Activated B cell treated with CpG ODN at 0.5 μM for 24 hours (primary cell): ENCODE results near the gene RPP38. TPM values are rescaled to one million over a fixed set of nuclear protein-coding genes. Genes with fewer than 3 reads are reported as not detected.

Source experiments
- ATAC-seq: fragments of 200-7000 bp; cut with Tn5 transposase; one replicate; pipeline ENCODE4 v1.10.0; 2021; ENCODE audit warnings: low read depth, mild to moderate bottlenecking, moderate library complexity
- CTCF ChIA-PET: fragments of 350-600 bp; sonication (Branson Sonifier 250); formaldehyde crosslinking; loops from one replicate; lab custom pipeline; 2021; ENCODE audit warnings: antibody characterized with exemption; lab: Charles Lee
- POLR2A ChIA-PET: fragments of 350-600 bp; sonication (Branson Sonifier 250); formaldehyde crosslinking; loops from one replicate; lab custom pipeline; 2021; ENCODE audit warnings: antibody characterized with exemption; lab: Charles Lee
- DNase-seq: peaks from one replicate; pipeline ENCODE4 v3.0.0; 2022
- H3K27ac Mint-ChIP-seq: one replicate; pipeline ENCODE4 v1.8.0; 2020; ENCODE audit warnings: mixed read lengths
- H3K27me3 Mint-ChIP-seq: one replicate; pipeline ENCODE4 v1.8.0; 2021; ENCODE audit warnings: mixed read lengths
- H3K36me3 Mint-ChIP-seq: one replicate; pipeline ENCODE4 v1.8.0; 2021; ENCODE audit warnings: low read depth, mixed read lengths
- H3K4me1 Mint-ChIP-seq: one replicate; pipeline ENCODE4 v1.8.0; 2021; ENCODE audit warnings: mixed read lengths
- H3K4me3 Mint-ChIP-seq: one replicate; pipeline ENCODE4 v1.8.0; 2020; ENCODE audit warnings: mild to moderate bottlenecking, mixed read lengths
- H3K9me3 Mint-ChIP-seq: one replicate; pipeline ENCODE4 v1.8.0; 2020; ENCODE audit warnings: mixed read lengths
- CTCF ChIP-seq: fragments of 200-600 bp; IDR thresholded peaks from one replicate; pipeline ENCODE4 v1.8.0; 2022; ENCODE audit warnings: antibody characterized with exemption, mild to moderate bottlenecking
- intact Hi-C: fragments of 100-400 bp; cut with micrococcal nuclease; formaldehyde crosslinking; loops from one replicate; pipeline ENCODE4 v1.15.1; 2024
- total RNA-seq: library from RNA; stranded (reverse); gene quantifications from 2 replicates; pipeline ENCODE4 v1.2.3, GENCODE V29; 2022

The RPP38 gene
- total RNA-seq, 1 donor from 2014 or later = 27.9 TPM

- Mint-ChIP-seq H3K36me3 (peaks cover 4% of the 10 kb centered on the region), H3K9me3 (peaks cover 10% of the 10 kb centered on the region), H3K4me3 (no peak overlapping the region), H3K27ac (no peak overlapping the region), H3K4me1 (no peaks in the 10 kb centered on the region), H3K27me3 (peaks cover 14% of the 10 kb centered on the region)
- POLR2A ChIA-PET = no interaction called here
- TF ChIP-seq CTCF = no peak
- ATAC-seq (no peak), DNase-seq (no peak)
- CTCF ChIA-PET = no interaction called here
- intact Hi-C loops = no loop called here
These were observed 37.2 kb upstream of the RPP38 start for GRCh38 chr10:15059914-15060313.

DNA sequence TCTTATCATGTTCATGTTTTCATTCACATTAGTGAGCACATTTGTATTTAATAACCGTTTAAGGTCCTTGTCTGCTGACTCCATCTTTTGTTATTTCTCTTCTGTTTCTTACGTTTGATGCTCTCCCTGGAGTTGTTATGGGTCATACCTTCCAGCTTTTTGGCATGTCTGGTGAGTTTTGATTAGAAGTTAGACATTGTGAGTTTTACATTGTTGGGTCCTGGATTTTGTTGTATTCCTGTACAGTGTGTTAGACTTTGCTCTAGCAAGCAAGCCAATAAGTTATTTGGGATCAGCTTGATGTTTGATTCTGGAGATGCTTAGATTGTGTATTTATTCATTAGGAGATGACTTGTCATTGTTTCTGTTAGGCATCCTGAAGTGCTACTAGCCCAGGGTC, 36.5 kb upstream of the RPP38 start:
- peaks cover 4% of the 10 kb centered on the region for H3K36me3 Mint-ChIP-seq
- ChIA-PET POLR2A (no interaction called here), CTCF (no interaction called here)
- no peak overlapping the region for H3K4me3 Mint-ChIP-seq
- no peak for TF ChIP-seq CTCF
- peaks cover 13% of the 10 kb centered on the region for H3K9me3 Mint-ChIP-seq
- H3K4me1 Mint-ChIP-seq = no peaks in the 10 kb centered on the region
- peaks cover 17% of the 10 kb centered on the region for H3K27me3 Mint-ChIP-seq
- DNase-seq (no peak), ATAC-seq (no peak)
- H3K27ac Mint-ChIP-seq = no peak overlapping the region
- intact Hi-C loops = no loop called here

DNA sequence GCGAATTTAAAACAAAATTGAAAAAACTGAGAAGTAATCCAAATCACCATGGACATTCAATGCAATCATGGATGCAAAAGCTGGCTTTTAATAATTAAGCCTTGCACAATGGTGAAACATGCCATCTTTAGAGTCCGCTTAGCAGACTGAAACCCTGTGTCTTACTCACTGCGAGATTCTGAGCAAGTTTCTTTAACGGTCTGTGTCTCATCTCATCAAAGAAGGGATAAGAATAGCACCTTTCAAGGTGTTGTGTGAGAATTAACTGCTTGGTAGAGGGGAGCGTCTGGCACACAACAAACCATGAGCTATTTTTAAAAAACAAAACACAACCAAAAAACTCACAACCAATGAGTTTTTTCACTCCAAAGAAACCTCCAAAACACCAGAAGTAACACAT, 30.0 kb upstream of the RPP38 start:
- Mint-ChIP-seq H3K4me3 (no peak overlapping the region), H3K9me3 (peaks cover 3% of the 10 kb centered on the region), H3K4me1 (no peaks in the 10 kb centered on the region), H3K27me3 (peaks cover 14% of the 10 kb centered on the region), H3K36me3 (no peaks in the 10 kb centered on the region), H3K27ac (no peak overlapping the region)
- CTCF ChIA-PET = no interaction called here
- intact Hi-C loops = no loop called here
- no peak for DNase-seq
- no peak for TF ChIP-seq CTCF
- POLR2A ChIA-PET = no interaction called here
- no peak for ATAC-seq

DNA sequence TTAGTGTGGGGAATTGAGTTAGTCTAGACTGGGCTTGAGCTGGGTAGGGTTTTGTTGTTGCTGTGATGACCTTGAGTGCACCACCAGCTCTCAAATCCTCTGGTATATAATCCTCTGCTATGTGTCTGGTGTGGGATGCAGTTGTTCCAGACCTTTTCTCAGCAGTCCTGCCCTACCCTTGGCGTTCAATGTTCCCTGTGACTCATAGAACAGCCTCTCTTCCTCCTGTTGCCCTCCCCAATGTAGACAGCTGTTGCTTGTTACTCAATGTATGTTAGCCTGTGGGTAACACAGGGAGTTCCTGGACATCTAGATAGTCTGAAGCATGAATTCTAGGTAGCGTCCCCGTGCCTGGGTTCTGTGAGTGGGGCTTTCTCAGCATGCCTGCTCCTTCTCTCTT, 28.4 kb upstream of the RPP38 start:
- intact Hi-C loops = no loop called here
- TF ChIP-seq CTCF = no peak
- ChIA-PET CTCF (no interaction called here), POLR2A (no interaction called here)
- ATAC-seq (no peak), DNase-seq (no peak)
- Mint-ChIP-seq H3K4me1 (no peaks in the 10 kb centered on the region), H3K27ac (no peak overlapping the region), H3K4me3 (no peak overlapping the region), H3K36me3 (no peaks in the 10 kb centered on the region), H3K9me3 (peaks cover 3% of the 10 kb centered on the region), H3K27me3 (peaks cover 14% of the 10 kb centered on the region)

GRCh38 chr10:15069230-15069629, 27.9 kb upstream of the RPP38 start:
- H3K27ac Mint-ChIP-seq = no peak overlapping the region
- H3K4me3 Mint-ChIP-seq = no peak overlapping the region
- POLR2A ChIA-PET = no interaction called here
- DNase-seq = no peak
- CTCF ChIA-PET = no interaction called here
- peaks cover 3% of the 10 kb centered on the region for H3K9me3 Mint-ChIP-seq
- TF ChIP-seq CTCF = no peak
- H3K36me3 Mint-ChIP-seq = no peaks in the 10 kb centered on the region
- no peaks in the 10 kb centered on the region for H3K4me1 Mint-ChIP-seq
- intact Hi-C loops = no loop called here
- no peak for ATAC-seq
- H3K27me3 Mint-ChIP-seq = peaks cover 12% of the 10 kb centered on the region
